Fibroblast of villous mesenchyme (primary cell): ENCODE data around the gene SOD3. TPM values are rescaled to one million over a fixed set of nuclear protein-coding genes. Genes with fewer than 3 reads are reported as not detected.

Experiments used
- DNase-seq: peaks from one replicate; pipeline ENCODE4 v3.0.0-alpha.2; 2010; ENCODE audit warnings: low read depth
- H3K4me3 ChIP-seq: 2 replicates; pipeline ENCODE4 v1.5.1; 2011; ENCODE audit warnings: low read depth, mild to moderate bottlenecking, low read length
- total RNA-seq: library from RNA; depleted of rRNA; stranded (reverse); fragments of >200 nt; gene quantifications from 2 replicates; pipeline ENCODE4 v1.2.3, GENCODE V29; 2012
- TF ChIP-seq, protein P1 (sequence below): IDR thresholded peaks from 2 replicates; pipeline ENCODE4 v1.5.1; 2012; ENCODE audit warnings: low read depth, mild to moderate bottlenecking, low read length; ENCODE audit not compliant: insufficient read depth

SOD3 gene
- total RNA-seq, 1 donor: 14.2 TPM

DNA sequence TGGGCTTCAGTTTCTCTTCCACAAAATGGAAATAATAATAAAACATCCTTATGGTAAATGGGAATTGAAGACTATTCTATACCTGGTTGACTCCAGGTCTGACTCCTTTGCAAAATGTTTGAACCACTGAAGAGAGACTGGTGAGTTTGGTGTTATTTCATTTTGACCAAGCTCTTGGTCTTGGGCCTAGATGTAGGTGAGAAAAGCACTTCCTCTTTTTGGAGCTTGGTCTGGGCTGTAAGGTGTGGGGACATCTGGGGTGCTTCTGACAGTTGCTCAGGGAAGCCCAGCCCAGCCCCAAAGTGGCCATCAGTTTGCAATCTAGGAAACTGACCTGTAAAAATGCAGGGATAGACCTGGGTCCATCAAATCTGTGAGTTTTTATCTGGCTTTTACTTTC lies 26.8 kb upstream of the SOD3 start:
- TF ChIP-seq, protein P1, sequence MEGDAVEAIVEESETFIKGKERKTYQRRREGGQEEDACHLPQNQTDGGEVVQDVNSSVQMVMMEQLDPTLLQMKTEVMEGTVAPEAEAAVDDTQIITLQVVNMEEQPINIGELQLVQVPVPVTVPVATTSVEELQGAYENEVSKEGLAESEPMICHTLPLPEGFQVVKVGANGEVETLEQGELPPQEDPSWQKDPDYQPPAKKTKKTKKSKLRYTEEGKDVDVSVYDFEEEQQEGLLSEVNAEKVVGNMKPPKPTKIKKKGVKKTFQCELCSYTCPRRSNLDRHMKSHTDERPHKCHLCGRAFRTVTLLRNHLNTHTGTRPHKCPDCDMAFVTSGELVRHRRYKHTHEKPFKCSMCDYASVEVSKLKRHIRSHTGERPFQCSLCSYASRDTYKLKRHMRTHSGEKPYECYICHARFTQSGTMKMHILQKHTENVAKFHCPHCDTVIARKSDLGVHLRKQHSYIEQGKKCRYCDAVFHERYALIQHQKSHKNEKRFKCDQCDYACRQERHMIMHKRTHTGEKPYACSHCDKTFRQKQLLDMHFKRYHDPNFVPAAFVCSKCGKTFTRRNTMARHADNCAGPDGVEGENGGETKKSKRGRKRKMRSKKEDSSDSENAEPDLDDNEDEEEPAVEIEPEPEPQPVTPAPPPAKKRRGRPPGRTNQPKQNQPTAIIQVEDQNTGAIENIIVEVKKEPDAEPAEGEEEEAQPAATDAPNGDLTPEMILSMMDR: no peak
- H3K4me3 ChIP-seq: no peak overlapping the region
- no peak for DNase-seq

DNA sequence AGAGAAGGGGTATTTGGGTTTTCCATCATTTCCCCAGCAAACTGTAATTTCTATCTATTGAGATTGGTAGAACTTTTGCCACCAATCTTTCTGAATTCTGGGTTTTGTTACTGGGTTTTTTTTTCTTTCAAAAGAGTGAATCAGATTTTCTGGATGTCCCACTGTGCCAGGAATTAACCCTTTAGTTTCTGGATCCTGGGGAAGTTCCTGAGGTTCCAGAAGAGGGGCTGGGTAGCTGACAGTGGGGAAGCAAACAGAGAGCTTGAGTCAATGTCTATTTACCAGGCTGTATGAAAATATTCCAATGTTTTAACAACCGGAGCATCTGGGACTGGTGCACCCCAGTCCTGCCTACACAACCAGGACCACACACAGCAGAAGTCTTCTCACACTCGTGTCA lies 25.8 kb upstream of the SOD3 start:
- no peak overlapping the region for H3K4me3 ChIP-seq
- TF ChIP-seq, protein P1: no peak
- no peak for DNase-seq

DNA sequence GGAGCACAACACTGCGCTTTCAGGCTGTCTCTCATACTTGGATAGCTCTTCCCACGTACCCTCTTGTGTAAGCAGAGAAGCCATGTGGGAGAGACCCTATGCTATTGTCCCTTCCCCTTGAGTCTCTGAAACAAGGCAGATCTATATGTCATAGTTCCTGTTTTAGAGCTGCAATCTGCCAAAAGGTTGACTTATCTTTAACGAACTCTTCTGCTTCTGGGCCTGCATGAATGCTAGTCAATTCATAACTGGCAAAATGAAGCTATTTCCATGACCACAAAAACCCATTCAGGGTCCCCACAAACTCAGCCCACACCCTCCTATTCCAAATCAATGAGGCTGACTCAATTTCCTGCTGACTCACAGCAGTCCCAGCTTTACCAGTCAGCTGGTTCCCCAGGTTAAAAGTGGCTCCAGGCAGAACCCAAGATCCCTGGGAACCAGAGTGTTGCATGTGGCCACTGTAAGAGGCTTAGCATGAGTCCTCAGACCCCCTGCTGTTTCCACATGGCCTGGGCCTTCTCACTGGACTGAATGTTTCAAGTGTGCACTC lies 25.3 kb upstream of the SOD3 start:
- no peak overlapping the region for H3K4me3 ChIP-seq
- TF ChIP-seq, protein P1: no peak
- peak; percentile 82 for DNase-seq

DNA sequence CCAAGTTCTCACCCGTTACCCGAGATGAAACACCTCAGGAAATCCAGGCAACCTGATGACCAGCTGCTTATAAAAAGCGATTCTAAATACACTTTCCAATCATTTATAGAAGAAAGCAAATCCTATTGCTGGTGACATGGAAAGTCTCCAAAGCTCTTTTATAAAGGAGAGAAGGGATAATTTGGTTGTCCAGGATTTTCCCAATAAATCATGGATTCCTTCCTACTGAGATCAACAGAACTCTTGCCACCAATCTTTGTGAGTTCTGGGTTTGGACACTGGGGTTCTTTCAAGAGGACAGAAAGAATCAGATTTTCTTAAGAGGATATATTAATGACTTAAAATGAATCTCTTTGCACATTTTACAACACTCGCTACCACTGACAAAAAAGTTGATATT lies 24.7 kb upstream of the SOD3 start:
- TF ChIP-seq, protein P1: no peak
- H3K4me3 ChIP-seq: no peak overlapping the region
- no peak for DNase-seq

DNA sequence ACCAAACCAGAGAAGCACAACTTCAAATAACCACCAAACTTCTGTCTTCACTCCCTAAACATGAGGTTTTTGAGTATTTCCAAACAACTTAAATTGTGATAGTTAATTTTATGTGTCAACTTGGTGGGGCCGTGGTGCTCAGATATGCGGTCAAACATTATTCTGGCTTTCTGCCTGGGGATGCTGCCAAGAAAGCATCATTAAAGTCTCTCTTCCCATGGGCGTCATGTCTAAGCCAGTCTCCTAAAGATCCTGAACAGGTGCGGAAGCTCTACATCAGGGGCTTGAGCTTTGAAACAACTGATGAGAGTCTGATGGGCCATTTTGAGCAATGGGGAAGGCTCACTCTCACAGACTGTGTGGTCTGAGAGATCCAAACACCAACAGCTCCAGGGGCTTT lies 24.1 kb upstream of the SOD3 start:
- TF ChIP-seq, protein P1: no peak
- DNase-seq: peak; percentile 78
- H3K4me3 ChIP-seq: no peak overlapping the region

DNA sequence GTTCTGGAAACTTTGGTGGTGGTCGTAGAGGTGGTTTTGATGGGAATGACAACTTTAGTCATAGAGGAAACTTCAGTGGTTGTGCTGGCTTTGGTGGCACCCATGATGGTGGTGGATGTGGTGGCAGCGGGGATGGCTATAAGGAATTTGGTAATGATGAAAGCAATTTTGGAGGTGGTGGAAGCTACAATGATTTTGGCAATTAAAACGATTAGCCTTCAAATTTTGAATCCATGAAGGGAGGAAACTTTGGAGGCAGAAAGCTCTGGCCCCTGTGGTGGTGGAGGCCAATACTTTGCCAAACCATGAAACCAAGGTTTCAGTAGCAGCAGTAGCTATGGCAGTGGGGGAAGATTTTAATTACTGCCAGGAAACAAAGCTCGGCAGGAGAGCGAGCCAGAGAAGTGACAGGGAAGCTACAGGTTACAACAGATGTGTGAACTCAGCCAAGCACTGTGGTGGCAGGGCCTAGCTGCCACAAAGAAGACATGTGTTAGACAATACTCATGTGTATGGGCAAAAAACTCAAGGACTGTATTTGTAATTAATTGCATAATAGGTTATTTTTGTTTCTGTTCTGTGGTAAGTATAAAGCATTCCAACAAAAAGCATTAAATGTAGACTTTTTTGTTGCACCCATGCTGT lies 23.2 kb upstream of the SOD3 start:
- H3K4me3 ChIP-seq: no peak overlapping the region
- DNase-seq: no peak
- TF ChIP-seq, protein P1: no peak

DNA sequence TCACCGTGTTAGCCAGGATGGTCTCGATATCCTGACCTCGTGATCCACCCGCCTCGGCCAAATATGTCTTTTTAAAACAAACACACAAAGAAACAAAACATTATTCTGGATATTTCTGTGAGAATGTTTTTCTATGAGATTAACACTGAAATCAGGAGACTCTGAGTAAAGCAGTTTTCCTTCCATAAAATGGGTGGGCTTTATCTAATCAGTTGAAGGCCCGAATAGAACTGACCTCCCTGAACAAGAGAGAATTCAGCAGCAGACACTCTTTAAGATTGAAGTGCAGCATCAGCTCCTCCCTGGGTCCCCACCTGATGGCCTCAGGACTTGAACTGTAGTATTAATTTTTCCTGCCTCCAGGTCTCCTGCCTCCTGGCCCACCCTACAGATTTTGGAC lies 22.4 kb upstream of the SOD3 start:
- no peak for DNase-seq
- H3K4me3 ChIP-seq: no peak overlapping the region
- TF ChIP-seq, protein P1: no peak
